Stimulated activated naive CD4-positive, alpha-beta T cell treated with Interleukin-2 at 50 U/mL for 16 hours (primary cell): Measurements from ENCODE around the gene BOD1L1.

Experiments
- DNase-seq: peaks from one replicate; lab custom pipeline; 2025; lab: John Stamatoyannopoulos, UW

BOD1L1 gene

DNA sequence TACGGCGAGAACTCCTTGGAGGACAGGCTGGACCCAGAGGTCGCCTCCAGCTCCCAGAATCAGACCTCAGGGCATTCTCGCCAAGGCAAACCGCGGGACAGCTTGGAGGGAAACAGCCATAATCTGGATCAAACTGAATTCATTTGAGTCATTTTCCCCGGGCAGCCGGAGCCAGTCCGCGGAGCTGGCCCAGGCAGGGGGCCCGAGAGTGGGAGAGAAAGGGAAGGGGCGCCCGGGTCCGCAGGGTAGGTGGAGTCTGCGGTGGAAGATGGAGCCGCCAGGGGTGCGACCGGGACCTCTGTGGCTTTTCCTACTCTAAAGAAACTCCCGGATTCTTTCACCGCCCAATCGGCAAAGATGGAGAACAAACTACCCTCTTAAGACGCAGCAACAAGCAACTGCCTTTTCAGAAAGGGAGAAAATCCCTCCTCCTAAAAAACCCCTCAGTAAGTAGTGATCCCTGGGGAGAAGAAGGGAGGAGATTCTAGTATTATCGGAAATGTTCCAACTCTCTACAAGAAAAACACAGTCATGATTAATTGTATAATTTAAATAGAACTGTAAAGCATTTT, 88.4 kb downstream of the BOD1L1 start:
- DNase-seq, result no peak

- no peak for DNase-seq
Observed at GRCh38 chr4:13538427-13538973, 89.0 kb downstream of the BOD1L1 start.

- DNase-seq, result no peak
Observed at GRCh38 chr4:13537832-13538177, 89.7 kb downstream of the BOD1L1 start.

DNA sequence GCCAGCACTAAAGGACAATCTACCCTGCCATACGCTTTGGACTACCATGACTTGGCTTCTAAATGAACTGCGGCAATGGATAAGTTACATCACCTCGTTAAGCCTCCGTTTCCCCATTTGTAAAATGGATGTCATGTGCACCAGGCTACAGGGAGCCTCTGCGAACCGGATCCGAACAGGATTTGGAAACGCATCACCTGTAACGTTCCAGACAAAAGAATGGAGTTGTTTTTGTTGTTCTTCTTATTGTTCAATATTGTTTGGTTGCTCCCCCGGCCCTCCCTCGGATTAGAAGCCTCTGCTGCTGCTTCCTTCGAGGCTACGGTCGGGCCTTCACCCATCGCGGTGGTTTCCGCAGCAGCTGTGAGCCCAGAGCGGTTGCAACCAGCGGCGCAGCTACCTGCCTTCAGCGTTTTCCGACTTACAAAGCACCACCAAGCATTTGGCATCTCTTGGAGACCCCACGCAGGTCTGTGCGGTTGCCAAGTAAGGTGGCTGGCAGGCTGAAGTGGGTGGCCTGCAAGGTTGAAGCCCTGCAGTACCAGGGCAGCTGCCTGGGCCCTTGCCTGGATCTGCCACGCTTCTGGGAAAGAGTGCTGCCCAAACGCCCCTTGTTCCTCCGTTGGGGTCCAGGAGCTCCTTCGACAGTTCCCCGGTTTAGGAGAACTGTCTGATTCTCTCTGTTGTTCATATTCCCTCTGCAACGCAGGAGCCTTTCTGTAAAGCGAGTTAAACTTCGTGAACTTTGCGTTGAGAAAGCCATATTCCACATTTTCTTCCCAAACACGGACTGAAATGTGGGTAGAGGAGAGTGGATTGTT, 90.3 kb downstream of the BOD1L1 start:
- no peak for DNase-seq

DNA sequence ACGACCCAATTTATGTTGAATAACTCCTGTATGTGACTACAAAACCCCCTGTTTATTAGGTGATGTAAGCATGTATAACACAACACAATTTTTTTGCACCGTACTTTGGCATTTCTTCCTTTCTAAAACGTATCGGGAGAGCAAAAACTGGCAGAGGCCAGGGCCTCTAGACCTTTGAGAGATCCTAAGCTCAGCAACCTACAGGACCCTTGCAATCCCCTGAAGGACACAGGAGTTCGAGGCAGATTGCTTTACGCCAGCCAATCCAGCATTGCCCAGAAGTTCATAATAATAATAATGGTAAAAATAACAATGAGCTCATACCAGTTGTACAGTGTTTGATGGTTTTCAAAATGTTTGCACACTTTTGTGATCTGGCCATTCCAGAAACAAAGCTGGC, 90.9 kb downstream of the BOD1L1 start:
- DNase-seq, result no peak

DNA sequence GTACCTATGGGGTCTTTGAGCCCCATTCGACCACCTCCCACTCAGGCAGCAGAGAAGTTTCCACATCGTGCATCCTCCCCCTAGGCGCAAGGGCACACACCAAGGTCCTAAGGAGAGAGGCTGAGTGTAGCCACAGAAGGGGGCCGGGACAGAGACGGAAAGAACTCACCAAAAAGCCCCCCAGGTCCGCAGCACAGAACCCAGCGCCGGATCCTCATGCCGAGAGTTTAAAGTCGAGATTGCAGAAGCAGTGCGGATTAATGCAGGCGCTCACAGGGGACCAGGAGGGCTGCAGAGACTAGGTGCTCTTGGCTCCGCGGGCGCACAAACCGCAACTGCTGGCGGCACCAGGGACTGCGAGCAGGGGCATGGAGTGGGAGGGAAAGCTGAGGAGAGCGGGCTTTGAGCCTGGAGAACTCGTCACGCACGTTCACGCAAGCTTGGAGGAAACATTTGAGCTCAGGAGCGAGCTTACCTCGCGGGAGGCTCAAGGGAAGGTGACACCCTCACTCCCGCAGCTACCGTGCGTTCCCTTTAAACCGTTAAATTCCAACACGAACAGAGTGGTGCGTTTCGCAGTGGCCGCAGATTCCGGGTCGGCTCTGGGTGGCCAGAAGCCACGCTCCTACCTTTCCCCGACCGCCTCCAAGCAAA, 91.7 kb downstream of the BOD1L1 start:
- DNase-seq, result no peak

GRCh38 chr4:13535118-13535517, 92.4 kb downstream of the BOD1L1 start:
- DNase-seq, result no peak

DNA sequence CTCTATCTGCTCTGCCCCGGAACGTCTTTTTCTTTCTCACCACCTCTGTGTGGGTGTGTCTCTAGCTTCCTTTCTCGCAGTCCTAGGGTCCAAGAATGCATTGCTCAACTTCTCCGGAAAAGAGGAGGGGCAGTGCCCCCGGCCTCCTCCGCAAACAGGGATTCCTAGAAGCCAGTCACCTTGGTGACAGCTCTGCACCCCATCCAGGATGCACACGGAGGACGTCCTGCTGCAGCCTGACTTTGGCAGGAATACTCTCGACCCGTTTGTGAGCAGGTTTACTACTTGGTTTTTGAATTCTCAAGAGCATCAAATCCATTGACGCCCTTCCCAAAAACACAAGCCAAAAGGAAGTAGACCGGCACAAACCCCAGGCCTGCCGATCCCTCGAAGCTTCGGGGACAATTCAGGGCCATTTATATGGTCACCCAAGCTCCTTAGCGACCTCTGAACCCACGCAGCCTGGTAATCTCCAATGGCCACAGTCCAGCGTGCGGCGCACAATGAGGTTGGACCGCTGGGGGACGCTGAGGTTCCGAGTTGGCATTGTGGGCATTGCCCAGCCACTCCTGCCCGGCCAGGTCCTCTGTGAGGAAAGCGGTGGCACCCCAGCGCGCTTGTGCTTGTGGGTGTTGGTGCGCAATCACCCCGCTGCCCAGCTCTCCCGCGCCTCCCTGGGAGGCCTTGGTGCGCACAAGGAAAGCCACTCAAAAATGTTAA, 93.0 kb downstream of the BOD1L1 start:
- no peak for DNase-seq

- DNase-seq, result no peak
Observed at GRCh38 chr4:13533670-13534343, 93.7 kb downstream of the BOD1L1 start.

DNA sequence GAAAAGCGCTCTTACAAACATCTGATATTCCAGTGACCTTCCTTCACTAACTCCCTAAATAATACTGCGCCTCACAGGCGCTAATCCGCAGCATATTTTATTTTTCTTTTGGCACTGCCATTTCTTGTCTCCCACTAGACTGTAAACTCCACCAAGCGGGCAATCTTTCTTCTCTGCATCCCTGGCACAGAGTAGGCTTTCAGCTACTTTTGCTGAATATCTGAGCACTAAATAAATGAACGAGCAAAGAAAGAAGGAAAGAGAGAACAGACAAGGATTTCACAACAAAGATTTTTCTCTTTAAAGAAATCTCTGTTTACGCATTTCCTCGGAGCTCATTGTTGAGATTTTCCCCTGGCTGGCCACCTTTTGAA, 95.9 kb downstream of the BOD1L1 start:
- no peak for DNase-seq

GRCh38 chr4:13530823-13531624, 96.5 kb downstream of the BOD1L1 start:
- DNase-seq, result no peak

- no peak for DNase-seq
Observed at GRCh38 chr4:13529128-13529919, 98.2 kb downstream of the BOD1L1 start.

DNA sequence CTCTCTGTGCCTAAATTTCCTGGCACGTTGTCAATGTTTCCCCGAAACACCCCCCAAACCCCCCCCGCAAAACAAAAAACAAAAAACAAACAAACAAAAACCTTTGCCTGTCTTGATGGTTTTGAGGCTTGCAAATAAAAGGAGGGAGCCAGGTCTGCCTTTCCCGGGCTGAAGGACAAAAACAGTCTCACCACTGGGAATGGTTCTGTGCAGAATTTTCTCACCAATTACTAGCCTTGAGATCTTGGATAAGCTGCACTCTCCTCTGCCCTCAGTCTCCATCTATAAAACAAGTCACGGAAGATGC, 98.8 kb downstream of the BOD1L1 start:
- DNase-seq, result no peak

DNA sequence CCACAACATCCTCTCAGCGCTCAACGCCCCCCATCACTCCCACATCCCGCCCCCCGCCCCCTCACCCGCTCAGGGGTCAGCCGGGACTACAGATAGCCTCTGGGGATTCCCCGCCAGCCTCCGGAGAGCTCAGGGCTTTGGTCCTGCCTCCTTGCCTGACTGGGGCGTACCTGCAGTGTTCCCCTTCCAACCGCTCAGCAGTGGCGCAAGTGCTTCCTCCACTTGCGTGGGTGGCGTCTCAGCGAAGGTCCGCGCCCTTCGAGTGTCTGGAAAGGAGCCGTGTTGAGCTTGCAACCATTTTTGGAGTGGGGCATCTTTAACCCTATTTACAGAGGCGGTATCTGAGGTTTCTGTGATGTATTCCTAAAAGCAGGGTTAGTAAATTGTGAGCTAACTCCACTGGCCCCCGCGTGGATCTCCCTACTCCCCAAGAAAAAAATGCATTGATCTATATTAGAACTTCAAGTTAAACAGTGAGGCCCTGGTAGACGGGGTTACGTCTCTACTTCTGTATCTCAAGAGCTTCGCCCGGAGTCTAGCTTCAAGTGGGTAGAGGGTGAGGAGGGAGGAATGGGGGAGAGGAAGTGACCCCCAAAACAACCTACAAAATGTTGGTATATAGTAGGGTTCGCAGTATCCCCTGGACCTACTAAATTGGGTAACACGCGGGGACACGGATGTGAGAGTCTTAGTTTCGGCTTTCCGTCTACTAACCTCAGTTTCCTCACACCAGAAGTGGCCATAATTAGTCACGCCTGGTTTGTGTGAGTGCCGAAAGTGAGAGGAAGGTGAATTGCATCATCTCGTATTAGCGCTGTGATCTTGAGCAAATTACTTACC, 99.3 kb downstream of the BOD1L1 start:
- no peak for DNase-seq

- no peak for DNase-seq
Observed at GRCh38 chr4:13527192-13527980, 100.1 kb downstream of the BOD1L1 start.

DNA sequence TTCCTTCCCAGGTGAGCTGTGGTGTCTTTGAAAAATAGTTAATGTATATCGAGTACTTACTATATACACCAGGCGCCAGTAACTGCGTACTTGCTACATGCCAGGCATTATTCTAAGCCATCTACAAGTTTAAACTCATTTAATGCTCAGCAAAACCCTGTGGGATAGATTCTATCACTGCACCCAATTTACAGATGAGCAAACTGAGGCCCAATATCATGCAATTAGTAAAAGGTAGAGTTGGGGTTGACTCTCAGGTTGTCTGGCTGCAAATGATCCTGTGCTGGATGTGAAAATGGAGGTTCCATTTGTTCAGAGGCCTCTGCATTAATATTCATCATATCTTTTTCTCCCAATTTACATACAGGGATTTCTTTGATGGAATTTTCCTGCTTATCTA, 100.9 kb downstream of the BOD1L1 start:
- DNase-seq, result no peak

DNA sequence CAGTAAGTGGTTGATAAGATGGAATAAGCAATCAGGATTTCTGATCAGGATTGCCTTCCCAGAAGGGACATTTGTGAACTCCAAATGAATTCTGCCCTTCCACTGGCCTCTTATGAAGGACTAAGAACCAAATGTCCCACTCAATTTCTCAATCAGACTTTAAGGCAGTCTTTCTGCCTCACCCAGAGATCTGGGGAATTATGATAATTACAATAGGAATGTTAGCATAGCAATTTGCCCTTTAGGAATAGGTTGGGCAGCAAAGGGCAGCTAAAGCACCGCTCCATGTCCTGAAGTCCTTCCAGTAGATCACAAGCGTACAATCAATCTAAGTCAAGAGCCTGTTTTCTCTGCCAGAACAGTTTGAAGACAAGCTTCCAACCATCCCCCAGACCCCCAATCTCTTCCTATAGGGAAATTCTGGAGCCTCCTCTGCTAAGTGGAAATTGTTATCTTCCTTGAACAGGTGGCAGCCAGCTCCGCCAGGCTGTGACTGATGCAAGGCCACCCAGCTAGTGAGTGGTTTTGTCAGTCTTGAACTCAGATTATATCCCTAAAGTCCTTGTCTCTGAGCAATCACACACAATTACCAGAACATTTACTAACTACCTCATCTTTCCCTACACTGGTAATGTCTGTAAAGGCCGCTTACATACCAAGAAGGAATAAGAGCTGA, 101.8 kb downstream of the BOD1L1 start:
- DNase-seq, result no peak
